Measurements from ENCODE around the gene CGNL1.

- TF ChIP-seq CTCF (conservative IDR thresholded peaks at IDR 0.05) (no peak), EZH2 (IDR thresholded peaks at IDR 0.05; ENCODE audit: low read depth) (no peak)
These were observed 181.0 kb downstream of the CGNL1 start for GRCh38 chr15:57557267-57557666.
